SK-N-SH (cell line): ENCODE measurements around the gene PRKCA. TPM values are rescaled to one million over a fixed set of nuclear protein-coding genes. Genes with fewer than 3 reads are reported as not detected.

Source experiments
- CTCF ChIA-PET: fragments of 300-600, 350-600 bp; formaldehyde crosslinking; extraction: SDS; loops from one replicate; lab custom pipeline; 2021; lab: Yijun Ruan, JAX
- POLR2A ChIA-PET: fragments of 350-600 bp; sonication (Branson Sonifier 250); formaldehyde crosslinking; extraction: SDS; loops from one replicate; lab custom pipeline; 2020; ENCODE audit warnings: antibody characterized with exemption, inconsistent platforms; lab: Yijun Ruan, JAX
- DNase-seq: peaks from one replicate; pipeline ENCODE4 v3.0.0; 2012
- H2AFZ ChIP-seq: fragments of 200-600 bp; sonication (generic); 2 replicates; pipeline ENCODE4 v1.8.1; 2016; ENCODE audit warnings: antibody characterized with exemption, mild to moderate bottlenecking, low read depth
- H3F3A ChIP-seq: fragments of 200-600 bp; sonication (generic); replicated peaks from 2 replicates; pipeline ENCODE3; 2016; ENCODE audit warnings: antibody characterized with exemption, mild to moderate bottlenecking; ENCODE audit not compliant: insufficient read depth
- H3K27ac ChIP-seq, 2 experiments: fragments of 200-500 bp in 1 of 2; fragments of 200-600 bp in 1 of 2; sonication (Bioruptor generic) in 1 of 2; sonication (generic), shearing (Covaris generic) in 1 of 2; 2 replicates each; pipeline versions ENCODE4 v1.5.1 to v1.6.1; 2014 to 2016; ENCODE audit warnings: low read depth in 2 of 2, inconsistent platforms in 1 of 2, low read length in 1 of 2, mild to moderate bottlenecking in 1 of 2, mixed read lengths in 1 of 2
- H3K27me3 ChIP-seq: fragments of 200-600 bp; sonication (generic), shearing (Covaris generic); 2 replicates; pipeline ENCODE4 v1.6.1; 2016; ENCODE audit warnings: mixed run types; ENCODE audit not compliant: insufficient read depth
- H3K36me3 ChIP-seq, 2 experiments: fragments of 200-500 bp in 1 of 2; fragments of 200-600 bp in 1 of 2; sonication (Bioruptor generic) in 1 of 2; sonication (generic) in 1 of 2; replicated peaks in 1 of 2; 2 replicates each; pipeline versions ENCODE3 to v1.5.1; 2014 to 2016; ENCODE audit warnings: low read length in 1 of 2, mild to moderate bottlenecking in 1 of 2; ENCODE audit not compliant: insufficient read depth in 2 of 2, control insufficient read depth in 1 of 2
- H3K4me1 ChIP-seq, 2 experiments: fragments of 200-500 bp in 1 of 2; fragments of 200-600 bp in 1 of 2; sonication (Bioruptor generic) in 1 of 2; sonication (generic), shearing (Covaris generic) in 1 of 2; 2 replicates each; pipeline versions ENCODE4 v1.5.1 to v1.6.1; 2014 to 2016; ENCODE audit warnings: low read depth in 1 of 2, low read length in 1 of 2, mixed run types in 1 of 2; ENCODE audit not compliant: insufficient read depth in 2 of 2, control insufficient read depth in 1 of 2
- H3K4me2 ChIP-seq: fragments of 200-600 bp; sonication (generic), shearing (Covaris generic); 2 replicates; pipeline ENCODE4 v1.6.1; 2017; ENCODE audit warnings: mixed run types
- H3K4me3 ChIP-seq, 2 experiments: fragments of 200-500 bp in 1 of 2; fragments of 200-600 bp in 1 of 2; sonication (Bioruptor generic) in 1 of 2; sonication (generic), shearing (Covaris generic) in 1 of 2; 2 replicates each; pipeline versions ENCODE4 v1.5.1 to v1.8.1; 2014 to 2016; ENCODE audit warnings: low read depth in 2 of 2, inconsistent platforms in 1 of 2, low read length in 1 of 2, mild to moderate bottlenecking in 1 of 2, mixed read lengths in 1 of 2, moderate library complexity in 1 of 2
- H3K79me2 ChIP-seq: fragments of 200-600 bp; sonication (generic); 2 replicates; pipeline ENCODE4 v1.8.1; 2017; ENCODE audit warnings: mild to moderate bottlenecking; ENCODE audit not compliant: insufficient read depth
- H3K9ac ChIP-seq: fragments of 200-600 bp; sonication (generic); 2 replicates; pipeline ENCODE4 v1.6.1; 2017; ENCODE audit warnings: mixed run types
- H3K9me2 ChIP-seq: fragments of 200-600 bp; sonication (generic); 2 replicates; pipeline ENCODE4 v1.6.1; 2017; ENCODE audit warnings: mixed run types
- H3K9me3 ChIP-seq: fragments of 200-600 bp; sonication (generic); 2 replicates; pipeline ENCODE4 v1.6.1; 2017; ENCODE audit warnings: mixed run types, mild to moderate bottlenecking, moderate library complexity
- H4K20me1 ChIP-seq: fragments of 200-600 bp; sonication (generic); 2 replicates; pipeline ENCODE4 v1.6.1; 2017; ENCODE audit warnings: mild to moderate bottlenecking, mixed run types; ENCODE audit not compliant: insufficient read depth
- EP300 ChIP-seq, 2 experiments: IDR thresholded peaks; 2 replicates each; pipeline versions ENCODE4 v1.4.0 to v1.6.1; 2012; ENCODE audit warnings: borderline replicate concordance in 1 of 2, low read depth in 1 of 2, low read length in 1 of 2
- EZH2phosphoT487 ChIP-seq: fragments of 200-600 bp; sonication (generic); IDR thresholded peaks from 2 replicates; pipeline ENCODE4 v1.6.1; 2017; ENCODE audit warnings: low read depth, mixed run types, mild to moderate bottlenecking, antibody characterized with exemption, moderate library complexity, borderline replicate concordance
- FOSL2 ChIP-seq: IDR thresholded peaks from 2 replicates; pipeline ENCODE4 v1.4.0; 2012; ENCODE audit warnings: low read depth, mild to moderate bottlenecking, moderate library complexity, borderline replicate concordance
- FOXM1 ChIP-seq: IDR thresholded peaks from 2 replicates; pipeline ENCODE4 v1.4.0; 2012; ENCODE audit warnings: low read depth, mild to moderate bottlenecking
- MEF2A ChIP-seq: IDR thresholded peaks from 2 replicates; pipeline ENCODE4 v1.4.0; 2012; ENCODE audit warnings: low read depth, borderline replicate concordance
- MXI1 ChIP-seq: IDR thresholded peaks from 2 replicates; pipeline ENCODE4 v1.6.1; 2012; ENCODE audit warnings: mild to moderate bottlenecking, low read depth, low read length, improper control_type of control experiment
- NRF1 ChIP-seq: IDR thresholded peaks from 2 replicates; pipeline ENCODE4 v1.6.1; 2012; ENCODE audit warnings: low read depth, mild to moderate bottlenecking, low read length
- RAD21 ChIP-seq: IDR thresholded peaks from 2 replicates; pipeline ENCODE4 v1.6.1; 2012; ENCODE audit warnings: mild to moderate bottlenecking, low read length
- RXRA ChIP-seq: IDR thresholded peaks from 2 replicates; pipeline ENCODE4 v1.4.0; 2012; ENCODE audit warnings: low read depth, mild to moderate bottlenecking, borderline replicate concordance
- SIN3A ChIP-seq: IDR thresholded peaks from 2 replicates; pipeline ENCODE4 v1.6.1; 2012; ENCODE audit warnings: low read depth, mild to moderate bottlenecking, low read length, moderate library complexity, borderline replicate concordance
- SMC3 ChIP-seq: IDR thresholded peaks from 2 replicates; pipeline ENCODE4 v1.6.1; 2012; ENCODE audit warnings: low read depth, low read length, improper control_type of control experiment
- TCF12 ChIP-seq: IDR thresholded peaks from 2 replicates; pipeline ENCODE4 v1.4.0; 2012
- TEAD4 ChIP-seq: IDR thresholded peaks from 2 replicates; pipeline ENCODE4 v1.4.0; 2012; ENCODE audit warnings: mild to moderate bottlenecking, borderline replicate concordance; ENCODE audit not compliant: insufficient read depth
- YY1 ChIP-seq: IDR thresholded peaks from 2 replicates; pipeline ENCODE4 v1.4.0; 2012; ENCODE audit warnings: low read depth, mild to moderate bottlenecking
- ZBTB33 ChIP-seq: IDR thresholded peaks from 2 replicates; pipeline ENCODE4 v1.4.0; 2012; ENCODE audit warnings: low read depth, borderline replicate concordance
- WGBS: methylation state at CpG from one replicate; pipeline ENCODE4 v1.1.6; 2017; ENCODE audit warnings: low lambda C conversion rate; 5-methylcytosine and 5-hydroxymethylcytosine counted together
- polyA plus RNA-seq, 3 experiments: library from polyadenylated mRNA; depleted of rRNA; stranded (reverse); fragments of >200 nt; gene quantifications; 2 replicates each; pipeline ENCODE4 v1.2.3, GENCODE V29; 2012
- TF ChIP-seq, protein P1 (sequence below): IDR thresholded peaks from 2 replicates; pipeline ENCODE4 v1.4.0; 2012; ENCODE audit warnings: low read depth, borderline replicate concordance
- TF ChIP-seq, protein P2 (sequence below): IDR thresholded peaks from 2 replicates; pipeline ENCODE4; 2012
- TF ChIP-seq, protein P3 (sequence below): fragments of 150-350 bp; IDR thresholded peaks from 2 replicates; pipeline ENCODE4 v1.6.1; 2017; ENCODE audit warnings: antibody characterized with exemption, low read length, low read depth, borderline replicate concordance
- TF ChIP-seq, protein P4 (sequence below): IDR thresholded peaks from 2 replicates; pipeline ENCODE4 v1.6.1; 2012; ENCODE audit warnings: mild to moderate bottlenecking, low read depth, low read length, moderate library complexity

The PRKCA gene
- polyA plus RNA-seq, 1 of the 3 experiments (the other 2 are of a cell fraction), result 108 TPM

DNA sequence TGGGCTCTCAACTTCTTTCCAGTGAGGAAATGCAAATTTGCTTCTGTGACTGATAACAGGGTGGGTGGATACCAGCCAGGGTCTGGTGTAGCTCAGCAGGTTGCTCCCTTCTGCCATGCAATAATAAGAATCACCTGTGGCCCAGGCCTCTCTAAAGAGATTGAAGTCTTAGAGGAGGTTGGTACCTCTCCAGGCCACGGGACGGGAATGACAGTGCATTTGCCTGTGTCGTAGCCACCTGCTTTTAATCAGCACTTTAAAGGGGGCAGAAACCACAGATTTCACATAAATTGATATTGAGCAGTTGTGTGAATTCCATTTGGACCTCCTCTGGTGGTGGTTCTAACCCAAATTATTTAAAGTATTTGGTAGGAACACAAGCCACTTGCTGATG, 246.9 kb downstream of the PRKCA start (continued):
- no peak; the same call in 1 of the 2 replicates for TF ChIP-seq RXRA
- TF ChIP-seq ZBTB33, result peak; percentile 74; the same call in 1 of the 2 replicates

DNA sequence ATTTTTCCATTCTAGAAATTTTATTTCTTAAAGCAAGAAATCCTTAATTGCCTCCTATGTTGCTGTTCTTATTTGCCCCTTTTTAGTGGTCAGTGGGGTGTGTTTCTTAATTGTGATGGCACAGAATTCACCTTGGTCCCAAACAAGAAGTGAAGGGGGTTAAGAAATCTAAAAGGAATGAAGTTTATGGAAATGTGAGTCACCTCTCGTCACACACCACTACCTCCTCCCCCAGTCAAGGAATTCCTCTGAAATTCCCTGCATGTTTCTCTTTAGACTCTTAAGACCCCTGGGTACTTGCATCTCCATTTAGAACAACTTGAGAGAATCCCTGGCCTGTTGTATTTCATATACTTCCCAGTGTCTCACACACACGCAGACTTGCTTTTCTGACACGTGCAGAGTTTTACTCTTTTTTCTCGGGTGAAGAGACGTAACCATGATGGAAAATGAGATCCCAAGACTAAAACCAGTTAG, 247.4 kb downstream of the PRKCA start:
- Histone ChIP-seq H3K4me3 (no peak overlapping the region), H3F3A (peaks cover 48% of the 10 kb centered on the region), H3K36me3 (peaks cover 6 to 36% of the 10 kb centered on the region in 2 experiments), H2AFZ (no peak overlapping the region), H3K9me3 (peaks cover 9% of the 10 kb centered on the region; the same call in 1 of the 2 replicates), H3K4me1 (peaks cover 14 to 30% of the 10 kb centered on the region in 2 experiments; a peak in 3 of 4 replicates), H3K27ac (peak overlapping the region; percentile 56 to 81; a peak in 3 of 4 replicates), H3K4me2 (peak overlapping the region; percentile 63), H3K79me2 (peaks cover 95% of the 10 kb centered on the region), H3K9me2 (no peaks in the 10 kb centered on the region), H3K9ac (peak overlapping the region; percentile 42; the same call in 1 of the 2 replicates), H4K20me1 (no peaks in the 10 kb centered on the region), H3K27me3 (no peaks in the 10 kb centered on the region)
- CTCF ChIA-PET, result interaction anchor here (0.9 to 1.7 kb wide), 2 partner anchors 14 to 295 kb away, joined by 3 to 5 read pairs; no protein-coding TSS in a partner anchor
- 57% methylated on average over 5 of the region's 5 CpGs for WGBS
- no peak for DNase-seq
- POLR2A ChIA-PET, result no interaction called here
- TF ChIP-seq ZBTB33, result no peak
- TF ChIP-seq, protein P1, sequence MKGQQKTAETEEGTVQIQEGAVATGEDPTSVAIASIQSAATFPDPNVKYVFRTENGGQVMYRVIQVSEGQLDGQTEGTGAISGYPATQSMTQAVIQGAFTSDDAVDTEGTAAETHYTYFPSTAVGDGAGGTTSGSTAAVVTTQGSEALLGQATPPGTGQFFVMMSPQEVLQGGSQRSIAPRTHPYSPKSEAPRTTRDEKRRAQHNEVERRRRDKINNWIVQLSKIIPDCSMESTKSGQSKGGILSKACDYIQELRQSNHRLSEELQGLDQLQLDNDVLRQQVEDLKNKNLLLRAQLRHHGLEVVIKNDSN, result no peak
- TF ChIP-seq EP300 (IDR thresholded peaks at IDR 0.05; ENCODE audit: borderline replicate concordance in 1 of 2, low read depth in 1 of 2, low read length in 1 of 2), result peak in 1 of 2 experiments; percentile 7; a peak in 2 of 4 replicates
- peak; percentile 88 for TF ChIP-seq FOSL2
- no peak; the same call in 1 of the 2 replicates for TF ChIP-seq RXRA
- no peak for TF ChIP-seq MXI1
- no peak for TF ChIP-seq NRF1
- TF ChIP-seq, protein P2, sequence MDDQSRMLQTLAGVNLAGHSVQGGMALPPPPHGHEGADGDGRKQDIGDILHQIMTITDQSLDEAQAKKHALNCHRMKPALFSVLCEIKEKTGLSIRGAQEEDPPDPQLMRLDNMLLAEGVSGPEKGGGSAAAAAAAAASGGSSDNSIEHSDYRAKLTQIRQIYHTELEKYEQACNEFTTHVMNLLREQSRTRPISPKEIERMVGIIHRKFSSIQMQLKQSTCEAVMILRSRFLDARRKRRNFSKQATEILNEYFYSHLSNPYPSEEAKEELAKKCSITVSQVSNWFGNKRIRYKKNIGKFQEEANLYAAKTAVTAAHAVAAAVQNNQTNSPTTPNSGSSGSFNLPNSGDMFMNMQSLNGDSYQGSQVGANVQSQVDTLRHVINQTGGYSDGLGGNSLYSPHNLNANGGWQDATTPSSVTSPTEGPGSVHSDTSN, result peak; percentile 60
- 0 out of 2 replicates have a peak, but pooled peaks have one; percentile 3 for TF ChIP-seq MEF2A
- TF ChIP-seq, protein P3, sequence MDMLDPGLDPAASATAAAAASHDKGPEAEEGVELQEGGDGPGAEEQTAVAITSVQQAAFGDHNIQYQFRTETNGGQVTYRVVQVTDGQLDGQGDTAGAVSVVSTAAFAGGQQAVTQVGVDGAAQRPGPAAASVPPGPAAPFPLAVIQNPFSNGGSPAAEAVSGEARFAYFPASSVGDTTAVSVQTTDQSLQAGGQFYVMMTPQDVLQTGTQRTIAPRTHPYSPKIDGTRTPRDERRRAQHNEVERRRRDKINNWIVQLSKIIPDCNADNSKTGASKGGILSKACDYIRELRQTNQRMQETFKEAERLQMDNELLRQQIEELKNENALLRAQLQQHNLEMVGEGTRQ, result no peak
- TF ChIP-seq SMC3, result no peak
- no peak for TF ChIP-seq SIN3A
- no peak for TF ChIP-seq EZH2phosphoT487
- TF ChIP-seq, protein P4, sequence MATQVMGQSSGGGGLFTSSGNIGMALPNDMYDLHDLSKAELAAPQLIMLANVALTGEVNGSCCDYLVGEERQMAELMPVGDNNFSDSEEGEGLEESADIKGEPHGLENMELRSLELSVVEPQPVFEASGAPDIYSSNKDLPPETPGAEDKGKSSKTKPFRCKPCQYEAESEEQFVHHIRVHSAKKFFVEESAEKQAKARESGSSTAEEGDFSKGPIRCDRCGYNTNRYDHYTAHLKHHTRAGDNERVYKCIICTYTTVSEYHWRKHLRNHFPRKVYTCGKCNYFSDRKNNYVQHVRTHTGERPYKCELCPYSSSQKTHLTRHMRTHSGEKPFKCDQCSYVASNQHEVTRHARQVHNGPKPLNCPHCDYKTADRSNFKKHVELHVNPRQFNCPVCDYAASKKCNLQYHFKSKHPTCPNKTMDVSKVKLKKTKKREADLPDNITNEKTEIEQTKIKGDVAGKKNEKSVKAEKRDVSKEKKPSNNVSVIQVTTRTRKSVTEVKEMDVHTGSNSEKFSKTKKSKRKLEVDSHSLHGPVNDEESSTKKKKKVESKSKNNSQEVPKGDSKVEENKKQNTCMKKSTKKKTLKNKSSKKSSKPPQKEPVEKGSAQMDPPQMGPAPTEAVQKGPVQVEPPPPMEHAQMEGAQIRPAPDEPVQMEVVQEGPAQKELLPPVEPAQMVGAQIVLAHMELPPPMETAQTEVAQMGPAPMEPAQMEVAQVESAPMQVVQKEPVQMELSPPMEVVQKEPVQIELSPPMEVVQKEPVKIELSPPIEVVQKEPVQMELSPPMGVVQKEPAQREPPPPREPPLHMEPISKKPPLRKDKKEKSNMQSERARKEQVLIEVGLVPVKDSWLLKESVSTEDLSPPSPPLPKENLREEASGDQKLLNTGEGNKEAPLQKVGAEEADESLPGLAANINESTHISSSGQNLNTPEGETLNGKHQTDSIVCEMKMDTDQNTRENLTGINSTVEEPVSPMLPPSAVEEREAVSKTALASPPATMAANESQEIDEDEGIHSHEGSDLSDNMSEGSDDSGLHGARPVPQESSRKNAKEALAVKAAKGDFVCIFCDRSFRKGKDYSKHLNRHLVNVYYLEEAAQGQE, result no peak
- TF ChIP-seq FOXM1, result peak; percentile 71
- 0 out of 2 replicates have a peak, but pooled peaks have one; percentile 1 for TF ChIP-seq RAD21
- TF ChIP-seq TCF12, result no peak
- peak; percentile 86 for TF ChIP-seq TEAD4
- TF ChIP-seq YY1, result no peak
